Natural killer cell (primary cell): ENCODE measurements around the gene INPP4B. TPM values are rescaled to one million over a fixed set of nuclear protein-coding genes. Genes with fewer than 3 reads are reported as not detected.

ENCODE experiments used
- ATAC-seq, 3 donors: fragments of 150-1000 bp in 2 of 3; fragments of 200-7000 bp in 1 of 3; cut with Tn5 transposase; 1 replicate in 1 of 3; 2 replicates in 2 of 3; pipeline ENCODE4 v1.10.0; 2021; ENCODE audit warnings: mild to moderate bottlenecking in 2 of 3, moderate library complexity in 2 of 3
- DNase-seq, 2 donors: peaks; one replicate each; pipeline versions ENCODE4 v3.0.0 to v3.0.0-alpha.2; 2013 to 2021; ENCODE audit warnings: mixed read lengths in 1 of 2
- H3K27ac ChIP-seq: one replicate; pipeline ENCODE4 v1.5.1; 2013; ENCODE audit warnings: mild to moderate bottlenecking, low read length
- H3K27me3 ChIP-seq: one replicate; pipeline ENCODE4 v1.6.1; 2013; ENCODE audit warnings: low read length; ENCODE audit not compliant: control insufficient read depth, insufficient read depth
- H3K36me3 ChIP-seq: one replicate; pipeline ENCODE4 v1.6.1; 2013; ENCODE audit warnings: low read length; ENCODE audit not compliant: control insufficient read depth, insufficient read depth
- H3K4me1 ChIP-seq: one replicate; pipeline ENCODE4 v1.6.1; 2013; ENCODE audit warnings: low read length; ENCODE audit not compliant: control insufficient read depth, insufficient read depth
- H3K4me3 ChIP-seq: one replicate; pipeline ENCODE4 v1.5.1; 2013; ENCODE audit warnings: low read length
- H3K9me3 ChIP-seq: one replicate; pipeline ENCODE4 v1.6.1; 2013; ENCODE audit warnings: low read length; ENCODE audit not compliant: control insufficient read depth, insufficient read depth
- H3K27ac Mint-ChIP-seq, 2 donors: one replicate each; pipeline ENCODE4 v1.8.0; 2022; ENCODE audit warnings: mild to moderate bottlenecking in 2 of 2, mixed read lengths in 2 of 2, moderate library complexity in 1 of 2
- H3K27me3 Mint-ChIP-seq, 2 donors: one replicate each; pipeline ENCODE4 v1.8.0; 2022; ENCODE audit warnings: low read depth in 2 of 2, mixed read lengths in 2 of 2
- H3K36me3 Mint-ChIP-seq: one replicate; pipeline ENCODE4 v1.8.0; 2022; ENCODE audit warnings: mixed read lengths
- H3K4me1 Mint-ChIP-seq, 2 donors: one replicate each; pipeline ENCODE4 v1.8.0; 2022; ENCODE audit warnings: mixed read lengths in 2 of 2
- H3K4me3 Mint-ChIP-seq: one replicate; pipeline ENCODE4 v1.8.0; 2022; ENCODE audit warnings: mild to moderate bottlenecking, moderate library complexity, mixed read lengths
- H3K9me3 Mint-ChIP-seq, 2 donors: one replicate each; pipeline ENCODE4 v1.8.0; 2022; ENCODE audit warnings: mixed read lengths in 2 of 2
- CTCF ChIP-seq: fragments of 200-600 bp; IDR thresholded peaks from one replicate; pipeline ENCODE4 v1.8.0; 2022; ENCODE audit warnings: antibody characterized with exemption
- whole genome bisulfite sequencing: methylation state at CpG from one replicate; pipeline ENCODE4 v1.1.7; 2013; ENCODE audit warnings: missing lambda C conversion rate; ENCODE audit not compliant: insufficient coverage; 5-methylcytosine and 5-hydroxymethylcytosine counted together
- intact Hi-C: fragments of 100-400 bp; cut with micrococcal nuclease; formaldehyde crosslinking; loops from one replicate; pipeline ENCODE4 v1.14.2; 2022
- total RNA-seq, 4 donors: library from RNA; stranded (reverse); fragments of 120-200 nt in 1 of 4; gene quantifications; one replicate each; pipeline versions ENCODE4 v1.2.3 to v1.2.4, GENCODE V29; 2013 to 2022

INPP4B gene
- total RNA-seq, 3 donors from 2014 or later (not counting 1 experiment from before 2014, with no cell fraction given) = 2.4 to 6.2 (median 4.5) TPM

- no peak for ATAC-seq
- no peaks in the 10 kb centered on the region for H3K27me3 ChIP-seq
- H3K9me3 ChIP-seq = no peaks in the 10 kb centered on the region
- no peak overlapping the region for H3K27ac ChIP-seq
- no peaks in the 10 kb centered on the region for H3K4me1 Mint-ChIP-seq
- DNase-seq = peak in 1 of 2 donors; percentile 51
- H3K4me1 ChIP-seq = no peaks in the 10 kb centered on the region
- H3K36me3 Mint-ChIP-seq = no peaks in the 10 kb centered on the region
- intact Hi-C loops = no loop called here
- H3K36me3 ChIP-seq = no peaks in the 10 kb centered on the region
- peaks cover 4 to 6% of the 10 kb centered on the region in 2 donors for H3K9me3 Mint-ChIP-seq
- no peaks in the 10 kb centered on the region for H3K27me3 Mint-ChIP-seq
- no peak overlapping the region for H3K4me3 Mint-ChIP-seq
- TF ChIP-seq CTCF = no peak
- 86% methylated on average over 2 of the region's 2 CpGs for WGBS
- no peak overlapping the region for H3K4me3 ChIP-seq
- no peak overlapping the region for H3K27ac Mint-ChIP-seq
Measured at GRCh38 chr4:142434519-142435224, 411.4 kb downstream of the INPP4B start.

- no peaks in the 10 kb centered on the region for H3K9me3 Mint-ChIP-seq
- H3K27ac ChIP-seq = no peak overlapping the region
- no peaks in the 10 kb centered on the region for H3K27me3 Mint-ChIP-seq
- ATAC-seq (no peak), DNase-seq (no peak)
- no peaks in the 10 kb centered on the region for H3K9me3 ChIP-seq
- no peaks in the 10 kb centered on the region for H3K4me1 ChIP-seq
- no peak for TF ChIP-seq CTCF
- H3K27me3 ChIP-seq = no peaks in the 10 kb centered on the region
- intact Hi-C loops = no loop called here
- H3K4me3 ChIP-seq = no peak overlapping the region
- no peaks in the 10 kb centered on the region for H3K36me3 ChIP-seq
- 76% methylated on average over 2 of the region's 2 CpGs for WGBS
- H3K27ac Mint-ChIP-seq = no peak overlapping the region
- H3K4me1 Mint-ChIP-seq = no peaks in the 10 kb centered on the region
- no peak overlapping the region for H3K4me3 Mint-ChIP-seq
- no peaks in the 10 kb centered on the region for H3K36me3 Mint-ChIP-seq
Measured at GRCh38 chr4:142428715-142429114, 417.4 kb downstream of the INPP4B start.

- no peaks in the 10 kb centered on the region for H3K9me3 ChIP-seq
- H3K36me3 ChIP-seq = no peaks in the 10 kb centered on the region
- WGBS = no CpG with 5 or more reads among the region's 1 CpG
- Mint-ChIP-seq H3K27ac (no peak overlapping the region), H3K9me3 (no peaks in the 10 kb centered on the region), H3K36me3 (no peaks in the 10 kb centered on the region), H3K27me3 (no peaks in the 10 kb centered on the region), H3K4me1 (no peaks in the 10 kb centered on the region), H3K4me3 (no peak overlapping the region)
- no peak for DNase-seq
- no peaks in the 10 kb centered on the region for H3K27me3 ChIP-seq
- intact Hi-C loops = no loop called here
- no peak overlapping the region for H3K27ac ChIP-seq
- no peak for ATAC-seq
- no peak for TF ChIP-seq CTCF
- H3K4me3 ChIP-seq = no peak overlapping the region
- H3K4me1 ChIP-seq = no peaks in the 10 kb centered on the region
Measured at GRCh38 chr4:142427456-142427855, 418.6 kb downstream of the INPP4B start.

- Mint-ChIP-seq H3K4me3 (no peak overlapping the region), H3K9me3 (no peaks in the 10 kb centered on the region), H3K4me1 (no peaks in the 10 kb centered on the region), H3K27me3 (no peaks in the 10 kb centered on the region), H3K27ac (no peak overlapping the region), H3K36me3 (no peaks in the 10 kb centered on the region)
- Histone ChIP-seq H3K27ac (no peak overlapping the region), H3K4me1 (no peaks in the 10 kb centered on the region), H3K27me3 (no peaks in the 10 kb centered on the region), H3K9me3 (no peaks in the 10 kb centered on the region), H3K4me3 (no peak overlapping the region), H3K36me3 (no peaks in the 10 kb centered on the region)
- intact Hi-C loops = no loop called here
- WGBS = no CpG with 5 or more reads among the region's 2 CpGs
- TF ChIP-seq CTCF = no peak
- ATAC-seq = no peak
- no peak for DNase-seq
Measured at GRCh38 chr4:142423861-142424260, 422.2 kb downstream of the INPP4B start.
